Stimulated activated CD4-positive, alpha-beta T cell treated with anti-CD3 and anti-CD28 coated beads, Interleukin-15, amount 100 ng/mL, for 1 hour (primary cell): ENCODE results near the gene TNNC1.

ENCODE experiments used
- DNase-seq, 2 donors: peaks; one replicate each; pipeline ENCODE4 v3.0.0-alpha.2; 2020; ENCODE audit warnings: low read depth in 1 of 2, low spot score in 1 of 2

The TNNC1 gene

GRCh38 chr3:52484680-52485461 is 31.0 kb upstream of the TNNC1 start:
- no peak for DNase-seq

DNA sequence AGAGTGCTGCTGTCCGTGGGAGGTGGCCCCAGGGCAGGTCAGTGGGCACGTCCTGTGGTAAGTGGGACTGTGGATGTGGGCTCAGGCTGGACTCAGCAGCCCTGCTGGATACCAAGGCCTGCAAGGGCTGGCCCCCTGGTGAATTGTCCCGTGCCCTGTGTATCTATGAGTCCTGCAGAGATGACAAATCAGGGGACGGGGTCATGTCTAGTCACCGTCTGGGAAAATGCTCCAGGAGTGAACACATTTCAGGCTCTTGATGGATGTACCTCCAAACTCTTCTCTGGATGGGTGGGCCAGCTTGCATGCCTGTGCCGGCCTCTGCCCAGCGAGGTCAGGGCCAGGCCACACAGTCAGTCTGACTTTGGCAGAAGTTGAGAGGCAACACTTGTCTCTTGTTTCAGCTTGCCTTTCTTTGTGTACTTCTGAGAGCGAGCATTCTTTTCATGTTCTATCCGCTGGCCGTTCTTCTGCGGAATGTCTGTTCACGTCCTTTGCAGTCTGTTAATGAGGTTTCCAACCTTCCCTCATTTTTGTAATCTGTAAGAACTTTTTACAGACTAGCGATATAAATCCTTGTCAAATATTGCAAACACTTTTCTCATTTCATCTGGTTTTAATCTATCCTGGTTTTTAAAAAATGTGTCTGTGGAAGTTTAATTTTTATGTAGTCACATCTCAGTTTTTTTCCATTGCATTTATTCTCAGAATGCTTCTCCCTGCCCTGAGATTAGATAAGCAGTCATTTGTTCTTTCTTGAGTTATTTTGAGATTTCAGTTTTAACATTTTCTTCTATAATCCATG is 29.9 kb upstream of the TNNC1 start:
- DNase-seq, result no peak

- DNase-seq, result no peak
Measured at GRCh38 chr3:52483081-52483480, 29.2 kb upstream of the TNNC1 start.

GRCh38 chr3:52481819-52482521 is 28.1 kb upstream of the TNNC1 start:
- no peak for DNase-seq

- no peak for DNase-seq
Measured at GRCh38 chr3:52480768-52481715, 27.2 kb upstream of the TNNC1 start.

DNA sequence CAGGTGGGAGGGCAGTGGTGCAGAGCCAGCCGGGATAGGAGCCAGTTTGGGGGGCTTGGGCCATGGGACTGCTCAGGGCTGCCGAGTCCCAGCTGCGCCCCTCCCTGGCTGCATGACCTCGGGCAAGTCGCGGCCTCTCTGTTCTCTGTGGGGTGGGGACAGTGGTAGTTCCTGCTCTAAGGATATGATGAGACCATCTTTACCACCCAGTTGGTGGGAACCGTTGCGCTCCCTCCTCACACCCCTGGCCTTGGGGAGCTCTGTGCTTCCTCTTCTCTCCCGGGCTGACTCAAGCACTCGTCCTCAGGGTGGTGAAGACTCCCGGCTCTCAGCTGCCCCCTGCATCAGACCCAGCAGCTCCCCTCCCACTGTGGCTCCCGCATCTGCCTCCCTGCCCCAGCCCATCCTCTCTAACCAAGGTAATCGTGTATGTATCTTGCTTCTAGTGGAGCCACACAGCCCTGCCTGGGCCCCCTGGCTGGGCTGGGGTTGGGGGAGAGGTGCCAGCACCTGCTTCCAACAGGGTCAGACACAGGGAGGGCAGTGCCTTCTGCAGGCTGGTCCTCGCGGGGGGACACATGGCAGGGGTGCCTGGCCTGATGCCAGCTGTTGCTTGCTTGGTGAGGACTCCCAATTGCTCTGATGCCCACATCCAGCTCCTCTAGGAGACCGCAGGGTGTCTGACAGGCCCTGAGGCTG is 26.2 kb upstream of the TNNC1 start:
- DNase-seq, result no peak

GRCh38 chr3:52479037-52479876 is 25.4 kb upstream of the TNNC1 start:
- no peak for DNase-seq

DNA sequence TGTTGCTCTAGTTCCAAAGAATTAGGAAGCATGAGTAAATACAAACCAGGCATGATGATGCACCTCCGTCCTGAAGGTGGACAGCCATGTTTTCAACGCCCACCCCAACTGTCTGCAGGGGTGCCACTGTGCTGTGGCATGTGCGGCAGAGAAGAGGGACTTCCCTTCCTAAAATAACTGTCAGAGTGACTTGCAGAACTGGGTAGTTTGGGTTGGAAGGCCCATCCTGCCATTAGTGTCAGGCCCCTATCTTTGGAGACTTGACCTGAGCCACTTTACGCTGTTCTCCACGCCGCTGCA is 23.9 kb upstream of the TNNC1 start:
- DNase-seq, result no peak

GRCh38 chr3:52477076-52477795 is 23.4 kb upstream of the TNNC1 start:
- no peak for DNase-seq

DNA sequence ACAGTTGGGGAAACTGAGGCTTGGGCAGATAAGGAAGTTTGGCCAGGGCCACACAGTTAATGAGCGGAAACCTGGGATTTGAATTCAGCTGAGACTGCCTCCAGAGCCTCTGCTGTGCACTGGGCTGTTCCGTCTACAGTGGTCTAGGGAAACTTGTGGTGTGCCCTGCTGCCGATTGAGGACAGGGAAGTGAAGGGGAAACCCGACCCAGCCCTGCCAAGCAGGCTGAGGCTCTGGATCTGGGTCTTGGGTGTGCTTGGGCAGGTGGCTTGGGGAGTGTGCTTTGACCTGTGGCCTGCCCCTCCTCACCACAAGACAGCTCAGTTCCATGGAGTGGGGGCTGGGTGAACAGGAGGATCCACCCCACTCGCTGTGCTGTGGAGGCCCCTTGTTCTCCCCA is 19.2 kb upstream of the TNNC1 start:
- no peak for DNase-seq

DNA sequence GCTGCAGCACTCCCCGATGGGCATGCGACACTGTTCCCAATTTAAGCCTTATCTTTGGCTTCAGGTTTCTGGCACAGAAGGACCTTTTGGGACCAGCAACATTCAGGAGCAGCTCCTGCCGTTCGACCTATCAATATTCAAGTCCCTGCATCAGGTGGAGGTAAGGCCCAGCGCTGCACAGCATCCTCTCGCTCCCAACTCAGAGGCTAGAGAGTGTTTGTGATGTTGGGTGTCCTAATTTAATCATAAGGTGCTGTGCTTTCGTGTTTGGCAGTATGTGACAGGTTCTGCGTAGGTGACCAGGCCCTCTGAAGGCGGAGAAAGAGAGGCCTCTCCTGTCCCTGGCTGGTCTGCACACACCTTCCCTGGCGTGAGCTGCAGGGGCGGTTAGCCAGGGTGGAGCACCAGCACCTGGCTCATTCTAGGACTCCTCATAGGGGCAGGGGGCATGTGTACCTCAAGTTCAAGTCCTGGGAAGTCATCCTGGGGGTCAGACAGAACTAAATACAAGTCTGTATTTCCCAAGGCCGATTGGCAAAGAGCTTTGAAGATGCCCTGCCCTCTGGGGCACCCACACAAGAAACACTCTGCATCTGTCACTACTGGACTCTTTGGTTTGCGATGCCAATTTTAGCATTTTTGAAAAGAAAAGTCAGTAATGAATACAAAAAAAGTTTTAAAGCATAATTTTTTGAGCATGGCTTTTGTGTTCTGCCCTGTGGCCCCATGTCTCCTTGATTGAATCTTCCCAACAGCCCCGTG is 18.6 kb upstream of the TNNC1 start:
- no peak for DNase-seq

DNA sequence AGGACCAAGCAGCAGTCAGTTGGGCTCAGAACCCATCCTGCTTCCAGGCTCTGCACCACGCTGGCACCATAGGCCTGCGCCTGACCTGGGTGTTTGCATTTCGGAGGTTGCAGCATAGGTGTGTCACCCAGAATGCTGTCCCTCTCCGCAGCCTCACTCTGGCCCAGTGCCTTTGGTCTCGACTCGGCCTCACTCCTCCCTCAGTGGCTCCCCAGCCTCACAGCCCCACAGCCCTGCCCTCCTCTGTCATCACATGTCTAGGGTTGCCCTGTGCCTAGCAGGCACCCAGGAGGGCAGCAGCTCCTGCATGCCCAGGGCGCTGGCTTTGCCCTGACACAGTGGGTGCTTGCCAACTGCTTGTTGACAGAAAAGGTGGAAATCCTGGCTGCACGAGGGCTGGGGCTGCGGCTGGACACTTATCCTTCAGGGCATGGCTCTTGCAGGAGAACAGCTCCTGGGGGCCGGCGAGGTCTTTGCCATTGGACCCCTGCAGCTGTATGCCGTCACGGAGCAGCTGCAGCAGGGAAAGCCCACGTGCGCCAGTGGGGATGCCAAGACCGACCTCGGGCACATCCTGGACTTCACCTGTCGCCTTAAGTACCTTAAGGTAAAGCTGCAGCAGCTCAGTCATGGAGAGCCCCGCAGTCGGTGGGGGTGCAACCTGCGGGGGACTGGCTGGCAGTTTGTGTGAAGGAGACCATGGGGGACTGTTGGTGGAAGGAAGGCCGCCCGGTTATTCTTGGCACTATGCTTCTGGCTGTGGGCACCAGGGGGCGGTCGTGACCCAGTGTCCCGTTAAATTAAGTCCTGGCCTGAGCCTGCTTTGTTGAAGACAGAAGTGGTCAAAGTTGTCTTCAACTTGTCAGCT is 17.8 kb upstream of the TNNC1 start:
- DNase-seq, result no peak

GRCh38 chr3:52470920-52471319 is 17.1 kb upstream of the TNNC1 start:
- DNase-seq, result no peak

DNA sequence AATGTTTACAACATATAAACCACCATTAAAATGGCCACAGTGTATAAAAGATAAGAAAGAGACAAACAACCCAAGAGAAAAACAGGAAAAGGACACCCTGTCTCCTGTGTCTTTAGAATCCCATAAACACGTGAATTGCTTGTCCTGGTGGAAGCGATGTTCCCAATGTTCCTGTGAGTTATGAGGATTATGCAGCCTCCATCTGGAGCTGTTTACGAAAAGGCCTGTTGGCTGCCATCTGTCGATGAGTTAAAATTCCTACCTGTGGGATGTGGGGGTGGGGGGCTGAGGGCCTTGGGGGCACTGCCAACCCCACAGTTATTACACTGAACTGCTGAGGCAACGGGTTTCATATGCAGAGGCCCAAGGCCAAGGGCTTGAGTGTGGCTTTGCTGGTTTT is 15.2 kb upstream of the TNNC1 start:
- no peak for DNase-seq

- no peak for DNase-seq
Measured at GRCh38 chr3:52468336-52468735, 14.5 kb upstream of the TNNC1 start.

- no peak for DNase-seq
Measured at GRCh38 chr3:52463416-52463815, 9.6 kb upstream of the TNNC1 start.

DNA sequence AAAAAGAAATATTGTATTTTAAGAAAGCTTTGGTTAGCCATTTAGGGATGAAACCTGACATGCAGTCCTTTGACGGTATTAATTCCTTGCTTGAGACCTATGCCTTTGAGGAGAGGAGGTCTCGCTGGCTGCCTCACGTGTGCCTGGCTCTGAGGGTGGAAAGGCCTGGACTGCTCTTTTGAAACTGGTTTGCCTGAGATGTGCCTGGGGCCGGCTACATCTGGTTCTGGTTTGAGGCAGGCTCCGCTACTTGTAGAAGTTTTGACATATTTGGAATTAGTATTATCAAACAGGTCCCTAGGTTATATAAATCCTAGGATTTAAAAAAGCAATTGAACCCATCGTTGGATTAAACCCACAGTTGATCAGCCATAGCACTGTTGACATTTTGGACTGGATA is 8.0 kb upstream of the TNNC1 start:
- DNase-seq, result no peak
